Measurements from ENCODE around the gene HJURP. TPM values are rescaled to one million over a fixed set of nuclear protein-coding genes. Genes with fewer than 3 reads are reported as not detected.

Gene HJURP
- total RNA-seq, 1 experiment from 2014 or later = 109 TPM

DNA sequence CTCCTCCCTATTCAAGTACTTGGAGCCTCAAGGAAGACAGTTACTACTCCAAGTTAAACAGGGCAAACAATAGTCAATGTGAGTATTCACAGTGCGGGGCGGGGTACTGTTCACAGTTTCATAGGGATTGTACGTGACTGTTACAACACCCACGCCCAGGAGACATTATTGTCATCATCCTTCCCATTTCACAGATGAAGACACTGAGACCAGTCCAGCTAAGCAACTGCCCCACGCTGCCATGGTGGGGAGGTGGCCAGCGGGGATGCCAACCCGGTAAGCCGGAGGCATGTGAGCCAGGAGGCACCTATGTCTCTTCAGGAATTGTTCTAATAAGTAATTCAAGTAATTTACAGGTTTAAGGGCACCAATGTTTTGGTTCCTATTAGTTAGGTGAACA, 982 bp downstream of the HJURP start:
- peak overlapping the region; percentile 100 for H3K4me3 ChIP-seq
- BruUV-seq (replicated peaks) = TSS peak; percentile 42
- H3K27me3 ChIP-seq (ENCODE audit: insufficient read depth, low read depth) = no peaks in the 10 kb centered on the region
- intact Hi-C loops (cut with micrococcal nuclease; ENCODE audit: unreplicated experiment) = loop anchor here (5.0 to 10.0 kb wide), 3 partner anchors 281 to 1254 kb away; partner anchors contain the start of gene ARL4C
- H3K4me2 ChIP-seq = peak overlapping the region; percentile 80
- H4K20me1 ChIP-seq (ENCODE audit: insufficient read depth) = peaks cover 5% of the 10 kb centered on the region; the same call in 1 of the 2 replicates
- H3K4me1 ChIP-seq (replicated peaks; ENCODE audit: insufficient read depth) = peaks cover 32% of the 10 kb centered on the region
- ChIA-PET POLR2A (ENCODE audit: unreplicated experiment) (interaction anchor here (0.6 kb wide), 1 partner anchor 158 kb away, joined by 3 read pairs; no protein-coding TSS in a partner anchor), CTCF (interaction anchor here (0.6 kb wide), 1 partner anchor 1156 kb away, joined by 9 read pairs; no protein-coding TSS in a partner anchor)
- peaks cover 12% of the 10 kb centered on the region for H3F3A ChIP-seq (ENCODE audit: insufficient read depth, low read depth)
- peak overlapping the region; percentile 97 for H2AFZ ChIP-seq
- H3K79me2 ChIP-seq (ENCODE audit: low read depth) = peaks cover 60% of the 10 kb centered on the region
- H3K27ac ChIP-seq = no peak overlapping the region
- DNase-seq = no peak
- no peak for TF ChIP-seq CTCF (conservative IDR thresholded peaks at IDR 0.05)
- no peaks in the 10 kb centered on the region for H3K9me3 ChIP-seq (ENCODE audit: insufficient read depth, low read depth)
- no peaks in the 10 kb centered on the region for H3K9me2 ChIP-seq (ENCODE audit: insufficient read depth)
- H3K36me3 ChIP-seq (ENCODE audit: low read depth) = peaks cover 37% of the 10 kb centered on the region

DNA sequence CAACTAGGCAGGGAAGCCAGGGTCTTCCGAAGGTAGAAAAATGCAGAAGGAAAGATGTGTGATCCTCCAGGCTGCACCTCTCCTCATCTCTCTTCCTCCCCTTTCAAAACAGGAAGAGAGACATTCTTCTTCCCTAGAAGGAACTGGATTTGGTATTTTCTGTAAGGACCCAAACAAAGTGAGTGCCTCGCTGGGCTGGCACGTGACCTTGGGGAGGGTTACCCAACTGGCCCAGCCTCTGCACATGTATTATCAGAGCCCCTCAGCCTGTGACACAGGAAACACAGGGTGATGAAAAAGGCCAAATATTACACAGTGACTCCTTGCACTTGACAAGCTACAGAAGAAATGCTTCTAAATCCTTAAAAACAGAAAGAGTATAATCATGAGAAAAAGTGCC, 2.3 kb downstream of the HJURP start:
- no TSS peak for BruUV-seq (replicated peaks)
- peak overlapping the region; percentile 100; the same call in 1 of the 2 replicates for H3K4me3 ChIP-seq
- POLR2A ChIA-PET (ENCODE audit: unreplicated experiment) = no interaction called here
- H3K36me3 ChIP-seq (ENCODE audit: low read depth) = peaks cover 48% of the 10 kb centered on the region
- H3K4me2 ChIP-seq = peak overlapping the region; percentile 80
- TF ChIP-seq EZH2 (IDR thresholded peaks at IDR 0.05; ENCODE audit: low read depth) (no peak), CTCF (conservative IDR thresholded peaks at IDR 0.05) (no peak)
- H3K9me3 ChIP-seq (ENCODE audit: insufficient read depth, low read depth) = no peaks in the 10 kb centered on the region
- peaks cover 7% of the 10 kb centered on the region; the same call in 1 of the 2 replicates for H4K20me1 ChIP-seq (ENCODE audit: insufficient read depth)
- intact Hi-C loops (cut with micrococcal nuclease; ENCODE audit: unreplicated experiment) = loop anchor here (5.0 to 10.0 kb wide), 3 partner anchors 283 to 1255 kb away; partner anchors contain the start of gene ARL4C
- no peak for DNase-seq
- no peak overlapping the region for H3K27ac ChIP-seq
- peaks cover 32% of the 10 kb centered on the region for H3K4me1 ChIP-seq (replicated peaks; ENCODE audit: insufficient read depth)
- CTCF ChIA-PET = interaction anchor here (0.6 kb wide), 1 partner anchor 1358 kb away, joined by 6 read pairs; no protein-coding TSS in a partner anchor
- H3K27me3 ChIP-seq (ENCODE audit: insufficient read depth, low read depth) = no peaks in the 10 kb centered on the region
- H3K9me2 ChIP-seq (ENCODE audit: insufficient read depth) = no peaks in the 10 kb centered on the region
- H3F3A ChIP-seq (ENCODE audit: insufficient read depth, low read depth) = peaks cover 12% of the 10 kb centered on the region
- H2AFZ ChIP-seq = no peak overlapping the region
- peaks cover 71% of the 10 kb centered on the region for H3K79me2 ChIP-seq (ENCODE audit: low read depth)

DNA sequence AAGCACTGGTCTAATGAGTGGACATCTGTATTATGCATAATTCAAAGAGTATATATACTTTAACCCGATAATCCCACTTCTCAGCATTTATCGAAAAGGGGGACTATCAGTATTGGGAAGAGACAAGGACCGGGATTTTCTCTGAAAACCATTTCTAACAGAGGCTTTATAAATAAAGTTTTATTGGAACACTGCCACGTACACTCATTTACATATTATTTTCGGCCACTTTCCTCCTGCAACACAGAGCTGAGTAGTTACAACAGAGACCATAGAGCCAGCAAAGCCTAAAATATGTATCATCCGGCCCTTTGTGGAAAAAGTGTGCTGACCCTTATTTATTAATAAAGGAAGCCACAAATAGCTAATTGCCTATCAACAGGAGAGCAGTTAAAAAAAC, 3.2 kb downstream of the HJURP start:
- H3K79me2 ChIP-seq (ENCODE audit: low read depth) = peaks cover 77% of the 10 kb centered on the region
- H2AFZ ChIP-seq = no peak overlapping the region
- intact Hi-C loops (cut with micrococcal nuclease; ENCODE audit: unreplicated experiment) = loop anchor here (5.0 to 10.0 kb wide), 3 partner anchors 284 to 1256 kb away; partner anchors contain the start of gene ARL4C
- no peak overlapping the region for H3K4me2 ChIP-seq
- CTCF ChIA-PET = no interaction called here
- H3K9me3 ChIP-seq (ENCODE audit: insufficient read depth, low read depth) = no peaks in the 10 kb centered on the region
- H3K4me3 ChIP-seq = no peak overlapping the region
- H3K27me3 ChIP-seq (ENCODE audit: insufficient read depth, low read depth) = no peaks in the 10 kb centered on the region
- peaks cover 7% of the 10 kb centered on the region; the same call in 1 of the 2 replicates for H4K20me1 ChIP-seq (ENCODE audit: insufficient read depth)
- POLR2A ChIA-PET (ENCODE audit: unreplicated experiment) = no interaction called here
- BruUV-seq (replicated peaks) = no TSS peak
- H3K4me1 ChIP-seq (replicated peaks; ENCODE audit: insufficient read depth) = peaks cover 32% of the 10 kb centered on the region
- peaks cover 55% of the 10 kb centered on the region for H3K36me3 ChIP-seq (ENCODE audit: low read depth)
- DNase-seq = no peak
- no peak overlapping the region for H3K27ac ChIP-seq
- TF ChIP-seq CTCF (conservative IDR thresholded peaks at IDR 0.05) (no peak), EZH2 (IDR thresholded peaks at IDR 0.05; ENCODE audit: low read depth) (no peak)
- no peaks in the 10 kb centered on the region for H3K9me2 ChIP-seq (ENCODE audit: insufficient read depth)
- peaks cover 12% of the 10 kb centered on the region for H3F3A ChIP-seq (ENCODE audit: insufficient read depth, low read depth)

Data from PC-9 (cell line).